Measurements from ENCODE around the gene PPM1L. TPM values are rescaled to one million over a fixed set of nuclear protein-coding genes. Genes with fewer than 3 reads are reported as not detected.

PPM1L gene
- total RNA-seq, 1 donor from 2014 or later: 8.5 TPM

DNA sequence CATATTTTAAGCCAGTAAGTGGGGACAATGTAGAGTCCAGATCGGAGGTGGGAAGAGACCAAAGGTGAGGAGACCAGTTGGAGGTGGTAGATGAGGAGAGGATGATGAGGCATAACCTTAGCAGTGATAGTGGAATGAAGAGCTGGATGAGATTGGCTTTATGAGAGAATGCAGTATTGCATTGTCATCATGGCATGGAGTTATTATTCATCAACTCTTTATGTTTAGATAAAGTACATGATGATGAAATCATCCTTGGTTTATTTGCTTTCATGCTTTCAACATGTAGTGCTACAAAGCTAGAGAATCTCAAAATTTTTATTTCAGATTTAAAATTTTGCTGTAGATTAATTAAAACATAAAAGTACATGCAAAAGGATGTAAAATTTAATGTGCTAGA is 64.0 kb downstream of the PPM1L start:
- Mint-ChIP-seq H3K27ac (ENCODE audit: unreplicated experiment) (no peak overlapping the region), H3K27me3 (ENCODE audit: low read depth) (peaks cover 9% of the 10 kb centered on the region), H3K4me1 (ENCODE audit: low read depth) (peaks cover 9% of the 10 kb centered on the region), H3K4me3 (ENCODE audit: unreplicated experiment) (no peak overlapping the region), H3K36me3 (ENCODE audit: low read depth) (no peaks in the 10 kb centered on the region), H3K9me3 (ENCODE audit: low read depth) (no peaks in the 10 kb centered on the region)
- TF ChIP-seq, protein P1, sequence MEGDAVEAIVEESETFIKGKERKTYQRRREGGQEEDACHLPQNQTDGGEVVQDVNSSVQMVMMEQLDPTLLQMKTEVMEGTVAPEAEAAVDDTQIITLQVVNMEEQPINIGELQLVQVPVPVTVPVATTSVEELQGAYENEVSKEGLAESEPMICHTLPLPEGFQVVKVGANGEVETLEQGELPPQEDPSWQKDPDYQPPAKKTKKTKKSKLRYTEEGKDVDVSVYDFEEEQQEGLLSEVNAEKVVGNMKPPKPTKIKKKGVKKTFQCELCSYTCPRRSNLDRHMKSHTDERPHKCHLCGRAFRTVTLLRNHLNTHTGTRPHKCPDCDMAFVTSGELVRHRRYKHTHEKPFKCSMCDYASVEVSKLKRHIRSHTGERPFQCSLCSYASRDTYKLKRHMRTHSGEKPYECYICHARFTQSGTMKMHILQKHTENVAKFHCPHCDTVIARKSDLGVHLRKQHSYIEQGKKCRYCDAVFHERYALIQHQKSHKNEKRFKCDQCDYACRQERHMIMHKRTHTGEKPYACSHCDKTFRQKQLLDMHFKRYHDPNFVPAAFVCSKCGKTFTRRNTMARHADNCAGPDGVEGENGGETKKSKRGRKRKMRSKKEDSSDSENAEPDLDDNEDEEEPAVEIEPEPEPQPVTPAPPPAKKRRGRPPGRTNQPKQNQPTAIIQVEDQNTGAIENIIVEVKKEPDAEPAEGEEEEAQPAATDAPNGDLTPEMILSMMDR (IDR thresholded peaks at IDR 0.05): no peak
- no peak for DNase-seq (ENCODE audit: low spot score)

DNA sequence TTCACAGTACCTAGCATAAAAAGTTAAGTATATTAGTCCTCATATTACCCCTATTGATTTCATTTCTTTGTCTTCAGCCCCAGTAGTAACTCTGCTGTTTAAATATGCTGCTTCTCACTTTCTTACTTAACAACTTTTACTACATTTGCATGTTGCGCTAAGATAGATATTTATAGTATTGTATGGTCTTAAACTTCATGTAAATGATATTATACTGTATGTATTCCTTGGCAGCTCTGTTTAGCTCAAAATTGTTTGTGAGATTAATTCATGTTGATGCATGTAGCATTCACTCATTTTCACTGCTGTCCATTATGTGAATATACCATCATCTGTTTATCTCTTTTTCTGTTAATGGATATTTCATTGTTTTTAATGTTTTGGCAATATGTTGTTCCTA is 64.4 kb downstream of the PPM1L start:
- no peaks in the 10 kb centered on the region for H3K36me3 Mint-ChIP-seq (ENCODE audit: low read depth)
- TF ChIP-seq, protein P1 (IDR thresholded peaks at IDR 0.05): no peak
- no peak overlapping the region for H3K27ac Mint-ChIP-seq (ENCODE audit: unreplicated experiment)
- H3K4me3 Mint-ChIP-seq (ENCODE audit: unreplicated experiment): no peak overlapping the region
- DNase-seq (ENCODE audit: low spot score): no peak
- H3K4me1 Mint-ChIP-seq (ENCODE audit: low read depth): peaks cover 8% of the 10 kb centered on the region
- H3K9me3 Mint-ChIP-seq (ENCODE audit: low read depth): no peaks in the 10 kb centered on the region
- peaks cover 9% of the 10 kb centered on the region for H3K27me3 Mint-ChIP-seq (ENCODE audit: low read depth)

DNA sequence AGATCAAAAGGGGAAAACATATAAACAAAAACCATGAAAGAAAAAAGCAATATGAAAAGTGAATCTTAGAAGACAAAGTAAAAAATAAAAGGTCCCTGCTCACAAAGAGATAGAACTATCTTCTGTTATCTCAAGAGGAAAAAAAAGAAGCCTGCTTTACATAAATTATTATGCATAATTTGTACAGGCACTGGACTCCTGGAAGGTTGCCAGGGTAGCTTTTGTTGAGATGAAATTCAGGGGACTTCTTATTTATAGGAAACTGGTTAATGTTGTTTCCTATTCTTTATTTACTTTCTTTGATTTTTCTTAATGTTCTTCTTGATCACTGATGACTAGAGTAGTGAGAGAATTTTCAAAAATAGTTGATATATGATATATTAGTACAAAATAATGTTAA is 66.9 kb downstream of the PPM1L start:
- Mint-ChIP-seq H3K4me1 (ENCODE audit: low read depth) (no peaks in the 10 kb centered on the region), H3K27ac (ENCODE audit: unreplicated experiment) (no peak overlapping the region)

DNA sequence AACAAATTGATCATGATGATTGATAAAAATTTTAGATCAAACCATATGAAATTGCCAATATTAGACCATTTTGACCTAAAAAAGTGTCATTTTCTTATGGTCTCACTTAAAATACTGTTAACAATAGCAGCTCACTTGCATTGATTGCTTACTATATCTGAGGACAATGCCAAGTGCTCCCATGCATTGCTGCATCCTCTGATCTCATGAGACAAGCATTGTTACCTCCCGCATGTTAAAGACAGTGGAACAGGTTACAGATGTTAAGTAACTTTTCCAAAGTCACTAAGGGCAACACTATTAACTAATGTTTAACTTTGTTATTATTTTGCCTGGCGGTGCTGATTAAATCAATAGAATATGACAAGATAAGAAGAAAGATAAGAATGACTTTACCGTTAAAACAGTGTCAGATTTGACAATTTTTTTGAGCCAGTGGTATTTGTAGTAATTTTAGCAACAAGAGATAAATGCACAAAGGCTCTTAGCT is 69.3 kb downstream of the PPM1L start:
- Mint-ChIP-seq H3K9me3 (ENCODE audit: low read depth) (no peaks in the 10 kb centered on the region), H3K4me1 (ENCODE audit: low read depth) (no peaks in the 10 kb centered on the region)
- no peak for DNase-seq (ENCODE audit: low spot score)

More for the DNA sequence above, 66.9 kb downstream of the PPM1L start:
- no peaks in the 10 kb centered on the region for H3K27me3 Mint-ChIP-seq (ENCODE audit: low read depth)
- no peak for DNase-seq (ENCODE audit: low spot score)
- no peaks in the 10 kb centered on the region for H3K36me3 Mint-ChIP-seq (ENCODE audit: low read depth)
- TF ChIP-seq, protein P1 (IDR thresholded peaks at IDR 0.05): no peak
- H3K4me3 Mint-ChIP-seq (ENCODE audit: unreplicated experiment): no peak overlapping the region
- no peaks in the 10 kb centered on the region for H3K9me3 Mint-ChIP-seq (ENCODE audit: low read depth)

DNA sequence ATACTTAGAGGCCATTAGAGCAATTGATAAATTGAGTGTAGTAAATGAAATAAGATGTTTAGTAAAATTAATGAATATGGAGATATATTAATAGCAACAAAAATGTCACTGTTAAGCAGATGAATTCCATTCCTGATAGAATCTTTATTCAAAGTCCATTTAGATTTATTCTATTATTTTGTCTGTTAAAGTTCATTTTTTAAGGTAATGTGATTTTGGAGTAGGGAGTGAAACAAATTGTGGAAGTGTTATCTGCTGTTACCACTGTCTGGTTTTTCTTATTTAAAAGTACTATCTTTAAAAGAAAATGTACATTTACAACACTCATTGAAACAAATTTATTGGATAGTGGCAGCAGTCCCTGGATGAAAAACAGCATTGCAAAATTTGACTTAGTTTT is 70.4 kb downstream of the PPM1L start:
- Mint-ChIP-seq H3K27ac (ENCODE audit: unreplicated experiment) (no peak overlapping the region), H3K27me3 (ENCODE audit: low read depth) (no peaks in the 10 kb centered on the region), H3K4me3 (ENCODE audit: unreplicated experiment) (no peak overlapping the region), H3K9me3 (ENCODE audit: low read depth) (no peaks in the 10 kb centered on the region), H3K4me1 (ENCODE audit: low read depth) (no peaks in the 10 kb centered on the region), H3K36me3 (ENCODE audit: low read depth) (no peaks in the 10 kb centered on the region)
- DNase-seq (ENCODE audit: low spot score): no peak
- TF ChIP-seq, protein P1 (IDR thresholded peaks at IDR 0.05): no peak

More for the DNA sequence above, 69.3 kb downstream of the PPM1L start:
- Mint-ChIP-seq H3K27me3 (ENCODE audit: low read depth) (no peaks in the 10 kb centered on the region), H3K4me3 (ENCODE audit: unreplicated experiment) (no peak overlapping the region), H3K27ac (ENCODE audit: unreplicated experiment) (no peak overlapping the region), H3K36me3 (ENCODE audit: low read depth) (no peaks in the 10 kb centered on the region)
- TF ChIP-seq, protein P1 (IDR thresholded peaks at IDR 0.05): no peak
